ENCODE data around the gene ZNHIT2. TPM values are rescaled to one million over a fixed set of nuclear protein-coding genes. Genes with fewer than 3 reads are reported as not detected.

Gene ZNHIT2
- total and polyA plus RNA-seq, 8 donors: 2.4 to 130 (median 18.9) TPM; not detected in 1

- H3K9me3 ChIP-seq: no peaks in the 10 kb centered on the region
- no peaks in the 10 kb centered on the region for H3K27me3 ChIP-seq
- H3K36me3 ChIP-seq: peaks cover 22 to 45% (median 44%) of the 10 kb centered on the region in 4 donors
- H3K27ac ChIP-seq: no peak overlapping the region
- no peak for DNase-seq
- TF ChIP-seq POLR2A (IDR thresholded peaks at IDR 0.05) (no peak), POLR2AphosphoS5 (IDR thresholded peaks at IDR 0.05) (no peak), EP300 (IDR thresholded peaks at IDR 0.05) (no peak)
- TF ChIP-seq, protein P1, sequence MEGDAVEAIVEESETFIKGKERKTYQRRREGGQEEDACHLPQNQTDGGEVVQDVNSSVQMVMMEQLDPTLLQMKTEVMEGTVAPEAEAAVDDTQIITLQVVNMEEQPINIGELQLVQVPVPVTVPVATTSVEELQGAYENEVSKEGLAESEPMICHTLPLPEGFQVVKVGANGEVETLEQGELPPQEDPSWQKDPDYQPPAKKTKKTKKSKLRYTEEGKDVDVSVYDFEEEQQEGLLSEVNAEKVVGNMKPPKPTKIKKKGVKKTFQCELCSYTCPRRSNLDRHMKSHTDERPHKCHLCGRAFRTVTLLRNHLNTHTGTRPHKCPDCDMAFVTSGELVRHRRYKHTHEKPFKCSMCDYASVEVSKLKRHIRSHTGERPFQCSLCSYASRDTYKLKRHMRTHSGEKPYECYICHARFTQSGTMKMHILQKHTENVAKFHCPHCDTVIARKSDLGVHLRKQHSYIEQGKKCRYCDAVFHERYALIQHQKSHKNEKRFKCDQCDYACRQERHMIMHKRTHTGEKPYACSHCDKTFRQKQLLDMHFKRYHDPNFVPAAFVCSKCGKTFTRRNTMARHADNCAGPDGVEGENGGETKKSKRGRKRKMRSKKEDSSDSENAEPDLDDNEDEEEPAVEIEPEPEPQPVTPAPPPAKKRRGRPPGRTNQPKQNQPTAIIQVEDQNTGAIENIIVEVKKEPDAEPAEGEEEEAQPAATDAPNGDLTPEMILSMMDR (IDR thresholded peaks at IDR 0.05): no peak
- peaks cover 0 to 10% (median 4%) of the 10 kb centered on the region in 4 donors for H3K4me1 ChIP-seq
- 92 to 100% (median 96%) methylated on average over 4 of the region's 4 CpGs for WGBS, 5 donors
- intact Hi-C loops (cut with DNase I; ENCODE audit: low total_unique reads): no loop called here
- no peak overlapping the region for H3K4me3 ChIP-seq
Observed at GRCh38 chr11:65090628-65091027, 26.9 kb downstream of the ZNHIT2 start.

DNA sequence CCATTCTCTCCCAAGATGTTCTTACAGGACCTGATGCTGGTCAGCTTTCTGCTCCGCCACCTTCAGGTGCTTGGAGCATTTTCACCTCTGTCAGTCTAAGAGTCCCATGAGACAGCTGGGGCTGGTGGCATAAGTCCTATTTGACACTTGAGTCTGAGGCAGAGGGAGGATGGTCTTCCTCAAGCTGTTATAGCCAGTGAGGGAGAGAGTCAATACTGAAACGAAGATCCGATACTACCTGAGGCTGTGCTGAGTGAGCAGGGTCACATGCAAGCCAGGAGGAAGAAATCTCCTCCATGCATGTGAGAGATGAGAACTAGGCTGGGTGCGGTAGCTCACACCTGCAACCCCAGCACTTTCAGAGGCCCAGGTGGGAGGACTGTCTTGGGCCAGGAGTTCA, 27.9 kb downstream of the ZNHIT2 start:
- no peak for TF ChIP-seq POLR2AphosphoS5 (IDR thresholded peaks at IDR 0.05)
- no peak for TF ChIP-seq POLR2A (IDR thresholded peaks at IDR 0.05)
- TF ChIP-seq, protein P1 (IDR thresholded peaks at IDR 0.05): no peak
- TF ChIP-seq EP300 (IDR thresholded peaks at IDR 0.05): no peak
- Histone ChIP-seq H3K9me3 (no peaks in the 10 kb centered on the region), H3K27ac (no peak overlapping the region), H3K36me3 (peaks cover 22 to 54% (median 48%) of the 10 kb centered on the region in 4 donors), H3K4me3 (no peak overlapping the region), H3K4me1 (peaks cover 7 to 17% (median 12%) of the 10 kb centered on the region in 4 donors), H3K27me3 (no peaks in the 10 kb centered on the region)
- intact Hi-C loops (cut with DNase I; ENCODE audit: low total_unique reads): no loop called here
- 88 to 94% (median 93%) methylated on average over 4 of the region's 4 CpGs for WGBS, 5 donors
- no peak for DNase-seq

DNA sequence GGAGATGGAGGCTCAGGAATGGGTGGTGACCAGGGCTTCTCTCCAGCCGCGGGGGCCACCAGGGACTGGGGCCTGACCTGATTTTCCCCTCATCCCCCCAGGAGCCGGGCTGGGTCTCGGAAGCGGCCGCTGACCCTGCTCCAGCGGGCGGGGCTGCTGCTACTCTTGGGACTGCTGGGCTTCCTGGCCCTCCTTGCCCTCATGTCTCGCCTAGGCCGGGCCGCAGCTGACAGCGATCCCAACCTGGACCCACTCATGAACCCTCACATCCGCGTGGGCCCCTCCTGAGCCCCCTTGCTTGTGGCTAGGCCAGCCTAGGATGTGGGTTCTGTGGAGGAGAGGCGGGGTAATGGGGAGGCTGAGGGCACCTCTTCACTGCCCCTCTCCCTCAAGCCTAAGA, 29.7 kb downstream of the ZNHIT2 start:
- intact Hi-C loops (cut with DNase I; ENCODE audit: low total_unique reads): no loop called here
- no peak overlapping the region for H3K27ac ChIP-seq
- no peaks in the 10 kb centered on the region for H3K27me3 ChIP-seq
- H3K4me3 ChIP-seq: no peak overlapping the region
- H3K4me1 ChIP-seq: peaks cover 14 to 29% (median 23%) of the 10 kb centered on the region in 4 donors
- H3K36me3 ChIP-seq: peaks cover 22 to 54% (median 48%) of the 10 kb centered on the region in 4 donors
- DNase-seq: no peak
- H3K9me3 ChIP-seq: no peaks in the 10 kb centered on the region
- TF ChIP-seq POLR2A (IDR thresholded peaks at IDR 0.05) (no peak), EP300 (IDR thresholded peaks at IDR 0.05) (no peak), POLR2AphosphoS5 (IDR thresholded peaks at IDR 0.05) (no peak)
- TF ChIP-seq, protein P1 (IDR thresholded peaks at IDR 0.05): no peak
- WGBS, 5 donors: 92 to 99% (median 97%) methylated on average over 8 to 15 of the region's 15 CpGs

DNA sequence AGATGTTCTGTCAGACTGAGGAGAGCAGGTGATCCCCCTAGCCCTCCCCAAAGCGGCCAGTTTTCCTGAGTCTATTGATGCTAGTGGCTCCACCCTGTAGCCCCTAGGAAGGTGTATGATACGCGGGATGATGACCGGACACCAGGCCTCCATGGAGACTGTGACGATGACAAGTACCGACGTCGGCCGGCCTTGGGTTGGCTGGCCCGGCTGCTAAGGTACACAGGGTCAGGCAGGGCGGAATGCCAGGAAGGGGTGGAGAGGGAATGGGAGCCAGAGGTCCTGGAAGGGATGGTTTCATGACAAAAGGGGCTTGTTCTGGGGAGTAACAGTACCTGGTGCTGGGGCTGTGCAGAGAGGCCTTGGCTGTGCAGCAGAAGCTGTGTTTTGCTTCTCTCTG, 30.3 kb downstream of the ZNHIT2 start:
- H3K27me3 ChIP-seq: no peaks in the 10 kb centered on the region
- no peak overlapping the region for H3K4me3 ChIP-seq
- WGBS, 5 donors: 83 to 92% (median 86%) methylated on average over 11 of the region's 11 CpGs
- H3K27ac ChIP-seq: no peak overlapping the region
- intact Hi-C loops (cut with DNase I; ENCODE audit: low total_unique reads): no loop called here
- DNase-seq: no peak
- H3K9me3 ChIP-seq: no peaks in the 10 kb centered on the region
- TF ChIP-seq EP300 (IDR thresholded peaks at IDR 0.05): no peak
- no peak for TF ChIP-seq POLR2A (IDR thresholded peaks at IDR 0.05)
- TF ChIP-seq, protein P1 (IDR thresholded peaks at IDR 0.05): no peak
- TF ChIP-seq POLR2AphosphoS5 (IDR thresholded peaks at IDR 0.05): no peak
- H3K4me1 ChIP-seq: peaks cover 14 to 32% (median 23%) of the 10 kb centered on the region in 4 donors
- H3K36me3 ChIP-seq: peaks cover 22 to 54% (median 48%) of the 10 kb centered on the region in 4 donors
